ENCODE measurements around the gene CLDN19.

DNA sequence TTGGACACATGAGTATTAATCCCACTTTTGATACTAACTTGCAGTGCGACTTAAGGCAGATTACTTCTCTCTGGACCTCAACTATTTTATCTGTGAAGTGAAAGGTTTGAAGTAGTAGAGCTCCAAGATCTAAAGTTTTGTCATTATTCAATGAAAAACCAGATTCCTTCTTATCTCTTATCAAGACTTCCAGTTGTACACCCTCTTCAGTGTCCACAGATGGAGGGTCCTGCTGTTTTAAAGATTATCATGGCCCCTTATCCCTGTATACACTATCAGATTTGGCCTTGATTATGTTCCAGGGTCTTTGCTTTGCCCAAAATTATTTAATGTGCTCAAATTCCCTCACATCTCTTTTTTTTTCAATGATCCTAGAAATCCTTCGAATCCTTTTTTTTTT, 28.1 kb upstream of the CLDN19 start:
- TF ChIP-seq, protein P1, sequence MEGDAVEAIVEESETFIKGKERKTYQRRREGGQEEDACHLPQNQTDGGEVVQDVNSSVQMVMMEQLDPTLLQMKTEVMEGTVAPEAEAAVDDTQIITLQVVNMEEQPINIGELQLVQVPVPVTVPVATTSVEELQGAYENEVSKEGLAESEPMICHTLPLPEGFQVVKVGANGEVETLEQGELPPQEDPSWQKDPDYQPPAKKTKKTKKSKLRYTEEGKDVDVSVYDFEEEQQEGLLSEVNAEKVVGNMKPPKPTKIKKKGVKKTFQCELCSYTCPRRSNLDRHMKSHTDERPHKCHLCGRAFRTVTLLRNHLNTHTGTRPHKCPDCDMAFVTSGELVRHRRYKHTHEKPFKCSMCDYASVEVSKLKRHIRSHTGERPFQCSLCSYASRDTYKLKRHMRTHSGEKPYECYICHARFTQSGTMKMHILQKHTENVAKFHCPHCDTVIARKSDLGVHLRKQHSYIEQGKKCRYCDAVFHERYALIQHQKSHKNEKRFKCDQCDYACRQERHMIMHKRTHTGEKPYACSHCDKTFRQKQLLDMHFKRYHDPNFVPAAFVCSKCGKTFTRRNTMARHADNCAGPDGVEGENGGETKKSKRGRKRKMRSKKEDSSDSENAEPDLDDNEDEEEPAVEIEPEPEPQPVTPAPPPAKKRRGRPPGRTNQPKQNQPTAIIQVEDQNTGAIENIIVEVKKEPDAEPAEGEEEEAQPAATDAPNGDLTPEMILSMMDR (IDR thresholded peaks at IDR 0.05 in 8 of 11, conservative IDR thresholded peaks at IDR 0.05 in 3 of 11): no peak
- no peak for TF ChIP-seq POLR2A (IDR thresholded peaks at IDR 0.05)
